DOHH2 (cell line): Measurements from ENCODE around the gene KLF16.

Experiments
- H3F3A ChIP-seq: fragments of 200-600 bp; sonication (generic), shearing (Covaris generic); 2 replicates; pipeline ENCODE4 v1.6.0; 2016; ENCODE audit warnings: antibody characterized with exemption, mild to moderate bottlenecking; ENCODE audit not compliant: control insufficient read depth, insufficient read depth
- H3K27ac ChIP-seq: fragments of 200-600 bp; sonication (generic); 2 replicates; pipeline ENCODE4 v1.5.1; 2014; ENCODE audit warnings: low read depth, mild to moderate bottlenecking, low read length, moderate library complexity
- H3K27me3 ChIP-seq: fragments of 200-600 bp; sonication (generic); 2 replicates; pipeline ENCODE4 v1.6.1; 2014; ENCODE audit warnings: mild to moderate bottlenecking, low read length, mixed read lengths; ENCODE audit not compliant: control insufficient read depth
- H3K36me3 ChIP-seq: fragments of 200-600 bp; sonication (generic); 2 replicates; pipeline ENCODE4 v1.6.1; 2014; ENCODE audit warnings: mild to moderate bottlenecking, low read length, moderate library complexity, mixed read lengths; ENCODE audit not compliant: control insufficient read depth
- H3K4me1 ChIP-seq: fragments of 200-600 bp; sonication (generic); 2 replicates; pipeline ENCODE4 v1.6.1; 2014; ENCODE audit warnings: mild to moderate bottlenecking, low read length, mixed read lengths; ENCODE audit not compliant: control insufficient read depth
- H3K4me2 ChIP-seq: fragments of 200-600 bp; sonication (generic); 2 replicates; pipeline ENCODE4 v1.6.0; 2014; ENCODE audit warnings: mild to moderate bottlenecking, low read length, moderate library complexity
- H3K4me3 ChIP-seq: fragments of 200-600 bp; sonication (generic); 2 replicates; pipeline ENCODE4 v1.5.1; 2014; ENCODE audit warnings: mild to moderate bottlenecking, low read length, mixed read lengths
- H3K79me2 ChIP-seq: fragments of 200-600 bp; sonication (generic); 2 replicates; pipeline ENCODE4 v1.6.1; 2014; ENCODE audit warnings: mild to moderate bottlenecking, low read length, mixed read lengths; ENCODE audit not compliant: control insufficient read depth
- H3K9me2 ChIP-seq: fragments of 200-600 bp; sonication (generic); replicated peaks from 2 replicates; pipeline ENCODE4 v1.6.1; 2014; ENCODE audit warnings: mild to moderate bottlenecking, low read length, mixed read lengths; ENCODE audit not compliant: control insufficient read depth
- H3K9me3 ChIP-seq: fragments of 200-600 bp; sonication (generic); 2 replicates; pipeline ENCODE4 v1.6.1; 2014; ENCODE audit warnings: antibody characterized with exemption, low read length, mixed read lengths; ENCODE audit not compliant: control insufficient read depth, insufficient read depth
- H4K20me1 ChIP-seq: fragments of 200-600 bp; sonication (generic); 2 replicates; pipeline ENCODE4 v1.6.0; 2014; ENCODE audit warnings: low read depth, mild to moderate bottlenecking, antibody characterized with exemption, low read length, moderate library complexity; ENCODE audit not compliant: control insufficient read depth, insufficient read depth
- EZH2phosphoT487 ChIP-seq: fragments of 200-600 bp; sonication (generic); IDR thresholded peaks from 2 replicates; pipeline ENCODE4 v1.6.1; 2017; ENCODE audit warnings: borderline replicate concordance, mild to moderate bottlenecking, antibody characterized with exemption, low read length, moderate library complexity, mixed read lengths
- TF ChIP-seq, protein P1 (sequence below): fragments of 200-600 bp; sonication (generic); IDR thresholded peaks from one replicate; pipeline ENCODE4 v1.5.1; 2014; ENCODE audit warnings: antibody characterized with exemption, mild to moderate bottlenecking, low read depth, low read length; ENCODE audit not compliant: poor library complexity, severe bottlenecking

Gene KLF16

DNA sequence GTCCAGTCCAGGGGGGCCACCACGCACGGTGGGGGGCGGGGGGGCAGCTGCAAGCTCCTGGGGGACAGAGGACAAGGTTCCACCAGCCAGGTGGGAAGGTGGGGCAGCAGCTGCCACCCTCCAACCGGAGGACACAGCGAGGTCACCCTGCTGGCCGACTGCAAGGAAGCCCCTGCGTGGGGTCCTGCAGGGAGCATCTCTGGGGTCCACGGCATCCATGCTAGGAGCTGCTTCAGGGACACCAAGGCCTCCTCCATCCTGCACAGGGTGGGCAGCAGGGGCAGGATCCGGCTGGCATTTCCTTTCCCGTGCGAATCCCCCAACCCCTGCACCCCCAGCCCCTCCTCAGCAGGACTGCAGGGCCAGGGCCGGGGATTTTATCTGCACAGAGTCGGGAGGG, 8.3 kb upstream of the KLF16 start:
- Histone ChIP-seq H3K79me2 (peaks cover 66% of the 10 kb centered on the region), H3K27me3 (no peaks in the 10 kb centered on the region), H3K9me2 (no peaks in the 10 kb centered on the region), H3K4me3 (no peak overlapping the region), H3K4me2 (no peak overlapping the region), H3F3A (no peaks in the 10 kb centered on the region), H3K27ac (no peak overlapping the region), H4K20me1 (peaks cover 11% of the 10 kb centered on the region; the same call in 1 of the 2 replicates), H3K36me3 (peaks cover 41% of the 10 kb centered on the region), H3K4me1 (peaks cover 16% of the 10 kb centered on the region), H3K9me3 (no peaks in the 10 kb centered on the region)
- TF ChIP-seq EZH2phosphoT487: no peak
- TF ChIP-seq, protein P1, sequence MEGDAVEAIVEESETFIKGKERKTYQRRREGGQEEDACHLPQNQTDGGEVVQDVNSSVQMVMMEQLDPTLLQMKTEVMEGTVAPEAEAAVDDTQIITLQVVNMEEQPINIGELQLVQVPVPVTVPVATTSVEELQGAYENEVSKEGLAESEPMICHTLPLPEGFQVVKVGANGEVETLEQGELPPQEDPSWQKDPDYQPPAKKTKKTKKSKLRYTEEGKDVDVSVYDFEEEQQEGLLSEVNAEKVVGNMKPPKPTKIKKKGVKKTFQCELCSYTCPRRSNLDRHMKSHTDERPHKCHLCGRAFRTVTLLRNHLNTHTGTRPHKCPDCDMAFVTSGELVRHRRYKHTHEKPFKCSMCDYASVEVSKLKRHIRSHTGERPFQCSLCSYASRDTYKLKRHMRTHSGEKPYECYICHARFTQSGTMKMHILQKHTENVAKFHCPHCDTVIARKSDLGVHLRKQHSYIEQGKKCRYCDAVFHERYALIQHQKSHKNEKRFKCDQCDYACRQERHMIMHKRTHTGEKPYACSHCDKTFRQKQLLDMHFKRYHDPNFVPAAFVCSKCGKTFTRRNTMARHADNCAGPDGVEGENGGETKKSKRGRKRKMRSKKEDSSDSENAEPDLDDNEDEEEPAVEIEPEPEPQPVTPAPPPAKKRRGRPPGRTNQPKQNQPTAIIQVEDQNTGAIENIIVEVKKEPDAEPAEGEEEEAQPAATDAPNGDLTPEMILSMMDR: no peak

GRCh38 chr19:1871140-1871597, 7.8 kb upstream of the KLF16 start:
- Histone ChIP-seq H3K79me2 (peaks cover 63% of the 10 kb centered on the region), H3K9me3 (no peaks in the 10 kb centered on the region), H3K36me3 (peaks cover 41% of the 10 kb centered on the region), H3K27me3 (no peaks in the 10 kb centered on the region), H4K20me1 (peaks cover 11% of the 10 kb centered on the region; the same call in 1 of the 2 replicates), H3K4me2 (no peak overlapping the region), H3K4me3 (no peak overlapping the region), H3K27ac (no peak overlapping the region), H3F3A (no peaks in the 10 kb centered on the region), H3K9me2 (no peaks in the 10 kb centered on the region), H3K4me1 (peaks cover 12% of the 10 kb centered on the region)
- TF ChIP-seq, protein P1: no peak
- no peak for TF ChIP-seq EZH2phosphoT487

DNA sequence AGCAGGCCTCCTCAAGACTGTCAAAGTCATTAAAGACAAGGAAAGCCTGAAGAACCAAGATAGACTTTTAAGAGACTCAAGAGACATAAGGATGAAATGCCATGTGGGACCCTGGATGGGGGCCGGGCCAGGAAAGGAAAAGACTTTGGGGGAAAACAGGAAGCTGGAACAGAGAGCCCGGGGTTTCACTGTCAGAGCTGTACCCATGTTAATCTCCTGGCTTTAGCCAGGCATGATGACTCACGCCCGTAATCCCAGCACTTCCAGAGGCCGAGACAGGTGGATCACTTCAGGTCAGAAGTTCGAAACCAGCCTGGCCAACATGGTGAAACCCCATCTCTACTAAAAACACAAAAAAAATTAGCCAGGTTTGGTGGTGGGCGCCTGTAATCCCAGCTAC, 5.6 kb upstream of the KLF16 start:
- Histone ChIP-seq H3F3A (no peaks in the 10 kb centered on the region), H3K27me3 (no peaks in the 10 kb centered on the region), H3K27ac (no peak overlapping the region), H3K79me2 (peaks cover 52% of the 10 kb centered on the region), H3K4me2 (no peak overlapping the region), H3K9me3 (no peaks in the 10 kb centered on the region), H3K4me1 (peaks cover 15% of the 10 kb centered on the region), H3K9me2 (no peaks in the 10 kb centered on the region), H3K4me3 (no peak overlapping the region), H3K36me3 (peaks cover 36% of the 10 kb centered on the region), H4K20me1 (peaks cover 7% of the 10 kb centered on the region; the same call in 1 of the 2 replicates)
- TF ChIP-seq, protein P1: no peak
- TF ChIP-seq EZH2phosphoT487: no peak
